HG03097 (cell line): ENCODE results near the gene MOB4.
"Not testable (repeated sequence)": the region's sequence is repeated elsewhere in the genome, so short reads cannot be mapped to it uniquely, and the experiment has no call there.

Source experiments
- ATAC-seq: cut with Tn5 transposase; IDR thresholded peaks from one replicate; pipeline ENCODE4 v1.9.1; 2021; ENCODE audit not compliant: unreplicated experiment, low FRiP score

MOB4 gene

DNA sequence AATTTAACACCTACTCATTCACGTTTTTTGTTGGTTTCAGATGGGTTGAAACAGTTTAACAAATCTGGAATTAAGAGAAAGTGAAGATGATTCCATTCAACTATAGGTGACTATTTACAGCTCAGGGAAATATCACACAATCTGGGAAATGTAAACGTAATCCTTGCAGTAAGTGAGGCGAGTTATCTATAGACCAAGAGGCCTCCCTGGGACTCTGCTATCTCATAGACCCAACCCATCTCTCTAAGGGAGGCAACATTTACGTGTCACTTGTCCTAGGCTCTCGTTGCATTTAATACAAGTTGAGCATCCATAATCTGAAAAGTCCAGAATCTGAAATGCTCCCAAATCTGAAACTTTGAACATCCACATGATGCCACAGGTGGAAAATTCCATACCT is 2.0 kb upstream of the MOB4 start:
- no peak for ATAC-seq

DNA sequence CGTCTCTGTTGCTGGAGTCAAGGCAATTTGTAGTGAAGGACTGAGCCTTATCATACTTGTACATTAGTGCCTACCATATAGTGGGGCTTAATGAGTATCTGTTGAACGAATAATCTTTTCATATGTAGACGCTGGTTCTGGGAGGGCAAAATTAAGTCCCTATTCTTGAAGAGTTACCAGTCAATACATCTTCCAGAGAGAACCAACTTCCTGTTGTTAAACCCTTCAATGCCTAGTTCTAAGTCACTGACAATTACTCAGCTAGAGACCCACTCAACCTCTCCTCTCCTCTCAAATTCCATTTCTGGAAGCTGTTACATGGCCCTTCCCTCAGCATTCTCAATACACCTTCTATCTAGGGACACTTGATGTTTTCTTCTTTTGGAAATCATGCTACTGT is 1.1 kb upstream of the MOB4 start:
- ATAC-seq: no peak

DNA sequence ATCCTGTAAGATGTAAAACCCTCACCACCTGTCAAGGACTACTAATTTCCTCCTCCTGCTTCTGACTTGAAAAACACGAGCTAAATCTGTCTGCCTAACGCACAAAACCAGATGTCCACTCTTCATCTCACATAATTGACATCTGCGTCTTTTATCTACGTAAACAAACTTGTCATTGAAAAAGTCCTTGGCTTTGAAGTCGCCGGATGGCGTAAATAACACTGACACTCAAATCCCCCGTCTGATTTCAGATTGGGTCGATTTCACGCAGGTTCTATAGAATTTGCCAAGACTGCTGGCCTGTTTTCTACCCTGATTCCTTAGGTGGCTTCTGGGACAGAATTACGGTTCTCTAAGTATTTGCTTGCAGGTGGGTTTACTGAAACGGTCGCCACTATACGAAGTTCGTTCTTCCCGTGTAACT is 539 bp upstream of the MOB4 start:
- ATAC-seq: no peak

DNA sequence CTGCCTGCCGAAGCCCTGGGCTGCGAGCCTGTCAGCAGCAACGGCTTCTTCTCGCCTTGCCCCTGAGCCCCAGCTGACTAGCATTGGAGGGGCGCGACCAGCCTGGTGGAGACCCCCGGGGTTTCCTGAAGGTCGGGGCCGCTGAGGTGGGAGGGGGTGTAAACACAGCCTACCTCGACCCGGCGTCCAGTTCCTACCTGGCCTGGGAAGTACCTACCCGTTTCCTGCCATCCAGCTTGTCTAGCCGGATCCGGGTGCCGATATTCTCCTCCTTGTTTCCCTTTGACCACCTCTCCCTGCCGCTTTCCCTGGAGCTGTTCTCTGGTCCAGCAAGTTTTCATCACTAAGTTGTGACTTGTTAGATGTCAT is 511 bp downstream of the MOB4 start:
- ATAC-seq: peak; percentile 15

DNA sequence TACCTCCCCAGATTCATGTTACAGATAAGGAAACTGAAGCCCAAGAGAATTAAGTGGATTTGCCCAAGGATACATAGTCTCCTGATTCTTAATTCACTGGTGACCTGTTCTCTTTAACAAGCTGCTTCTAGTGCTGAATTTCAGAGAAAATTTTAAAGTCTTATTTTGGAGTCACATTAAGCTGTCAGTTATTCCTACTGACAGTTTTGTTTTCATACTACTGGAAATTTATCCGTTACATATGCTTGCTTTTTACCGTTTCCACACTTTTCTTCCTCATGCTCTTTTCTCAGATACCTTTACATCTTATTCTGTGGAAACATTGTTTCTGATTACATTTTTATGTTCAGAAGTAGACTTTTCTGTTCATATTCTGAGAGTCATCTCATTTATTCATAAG is 1.3 kb downstream of the MOB4 start:
- no peak for ATAC-seq

DNA sequence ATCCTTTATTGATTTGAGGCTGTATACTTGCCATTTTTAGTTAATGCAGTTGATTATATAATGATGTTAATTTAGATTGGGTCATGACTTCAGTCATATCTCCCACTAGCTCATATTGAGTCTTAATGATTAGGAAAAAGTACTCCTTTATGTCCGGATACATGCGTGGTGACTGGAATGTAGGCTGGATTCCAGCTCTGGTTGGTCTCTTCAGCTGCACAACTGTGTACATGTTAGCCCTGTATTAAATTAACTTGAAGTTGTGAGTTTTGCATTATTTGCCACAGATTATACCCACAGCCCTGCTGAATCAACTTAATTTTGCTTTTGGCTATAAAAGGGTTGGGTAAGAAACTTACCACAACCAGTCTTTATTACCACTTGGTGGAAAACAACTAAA is 22.5 kb downstream of the MOB4 start:
- no peak for ATAC-seq

DNA sequence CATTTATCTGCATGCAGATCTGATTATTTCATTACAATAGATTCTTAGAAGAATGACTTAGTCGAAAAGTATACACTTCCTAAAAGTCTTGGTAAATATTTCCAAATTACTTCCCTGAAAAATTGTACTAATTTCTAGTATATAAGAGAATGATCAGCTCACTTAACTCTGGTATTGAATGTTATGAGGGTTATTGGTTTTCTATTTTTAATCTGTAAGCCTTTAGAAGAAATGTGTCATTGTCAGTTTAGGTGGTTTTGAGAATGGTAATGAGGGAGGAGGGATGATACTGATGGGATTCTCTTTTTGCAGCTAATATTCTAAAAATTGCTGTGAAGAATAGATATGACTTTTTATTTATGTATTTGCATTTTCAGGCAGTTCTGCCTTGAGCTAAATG is 23.9 kb downstream of the MOB4 start:
- ATAC-seq: no peak

DNA sequence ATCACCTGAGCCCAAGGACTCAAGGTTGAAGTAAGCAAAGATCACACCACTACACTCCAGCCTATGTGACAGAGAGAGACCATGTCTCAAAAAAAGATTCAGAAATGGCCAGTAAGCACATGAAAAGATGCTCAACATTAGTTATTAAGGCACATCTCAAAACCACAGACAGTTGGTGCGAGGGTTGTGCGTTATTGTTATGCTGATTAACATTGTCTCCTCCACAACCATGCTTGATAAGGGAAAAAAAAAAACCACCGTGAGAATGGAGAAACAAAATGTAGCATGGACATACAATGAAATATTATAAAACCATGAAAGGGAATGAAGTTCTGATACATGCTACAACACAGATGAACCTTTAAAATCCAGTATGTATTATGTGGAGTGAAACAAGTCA is 27.3 kb downstream of the MOB4 start:
- ATAC-seq: no peak

DNA sequence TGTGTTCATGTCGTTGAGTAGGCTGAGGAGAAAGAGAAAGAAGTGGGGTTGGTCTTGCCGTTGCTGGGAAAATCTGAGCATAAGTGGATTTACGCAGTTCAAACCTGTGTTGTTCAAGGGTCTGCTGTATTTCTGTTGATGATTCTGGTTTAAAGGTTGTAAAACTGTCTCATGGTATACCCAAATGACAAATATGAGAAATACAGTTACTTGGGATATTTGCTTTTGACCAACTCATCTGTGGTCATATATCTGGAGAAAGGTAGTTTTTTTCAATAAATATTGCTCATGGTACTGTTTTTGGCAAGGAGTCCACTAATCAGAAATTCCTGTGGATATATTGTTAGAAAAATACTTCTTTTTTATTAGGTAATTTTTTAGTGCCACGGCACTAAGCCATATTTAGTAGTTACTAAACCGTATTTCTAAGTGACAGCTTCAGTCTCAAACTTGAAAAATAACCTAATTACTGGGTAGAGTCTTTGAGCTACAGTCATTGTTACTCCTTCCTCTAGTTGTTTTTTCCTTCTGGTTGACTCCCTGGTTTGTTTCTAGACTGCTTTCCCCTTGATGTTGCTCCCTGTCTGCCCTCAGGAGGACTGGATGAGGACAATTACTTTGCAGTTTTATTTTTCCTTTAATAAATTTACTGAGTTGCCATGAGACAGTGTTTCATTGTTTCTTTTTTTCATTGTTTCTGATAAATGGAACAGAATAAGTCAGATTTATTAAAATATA is 31.5 kb downstream of the MOB4 start:
- ATAC-seq: no peak

DNA sequence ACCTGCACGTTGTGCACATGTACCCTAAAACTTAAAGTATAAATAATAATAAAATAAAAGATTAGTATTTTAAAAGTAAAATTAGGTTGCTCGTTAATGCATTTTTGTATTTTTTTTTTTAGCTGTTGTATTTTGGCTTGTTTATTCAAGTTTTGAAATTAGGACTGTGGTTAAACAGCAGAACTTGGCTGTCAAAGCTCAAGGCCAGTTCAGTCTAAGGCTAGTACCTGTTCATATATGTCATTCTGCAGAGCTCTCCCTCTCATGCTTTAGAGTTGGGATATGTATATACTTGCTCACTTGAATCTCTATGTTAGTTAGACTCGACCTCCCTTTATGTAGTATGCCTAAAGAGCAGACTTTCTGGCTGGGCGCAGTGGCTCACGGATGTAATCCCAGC is 32.7 kb downstream of the MOB4 start:
- no peak for ATAC-seq

DNA sequence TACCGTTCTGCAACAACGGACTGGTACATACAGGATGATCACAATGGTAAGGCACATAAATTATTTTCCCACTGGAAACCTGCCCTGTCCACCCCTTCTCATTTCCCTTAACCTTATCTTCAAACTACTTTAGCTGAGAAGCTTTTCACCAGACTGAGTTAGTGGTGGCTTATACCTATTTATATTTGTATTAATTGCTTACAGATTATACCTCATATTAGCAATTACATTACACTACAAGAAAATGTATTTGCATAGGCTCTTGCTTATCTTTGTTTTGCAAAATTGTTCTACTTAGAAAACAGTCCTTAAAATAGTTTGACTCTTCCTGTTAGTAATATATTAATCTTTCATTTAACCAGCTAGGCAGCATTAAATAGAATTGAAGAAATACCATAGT is 35.4 kb downstream of the MOB4 start:
- ATAC-seq: not testable (repeated sequence)

DNA sequence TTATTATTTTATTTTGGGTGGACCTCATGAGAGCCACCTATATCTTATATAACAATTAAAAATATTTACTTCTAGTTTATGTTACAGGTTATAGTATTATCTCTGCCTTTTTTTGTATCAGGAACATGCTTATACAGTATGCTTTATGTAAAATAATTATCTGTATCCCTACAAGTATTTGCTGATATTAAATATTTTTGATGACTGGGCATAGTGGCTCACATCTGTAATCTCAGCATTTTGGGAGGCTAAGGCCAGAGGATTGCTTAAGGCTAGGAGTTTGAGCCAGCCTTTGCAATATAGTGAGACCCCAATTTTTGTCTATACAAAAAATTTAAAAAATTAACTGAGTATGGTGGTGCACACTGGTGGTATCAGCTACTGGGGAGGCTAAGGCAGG is 39.6 kb downstream of the MOB4 start:
- no peak for ATAC-seq

DNA sequence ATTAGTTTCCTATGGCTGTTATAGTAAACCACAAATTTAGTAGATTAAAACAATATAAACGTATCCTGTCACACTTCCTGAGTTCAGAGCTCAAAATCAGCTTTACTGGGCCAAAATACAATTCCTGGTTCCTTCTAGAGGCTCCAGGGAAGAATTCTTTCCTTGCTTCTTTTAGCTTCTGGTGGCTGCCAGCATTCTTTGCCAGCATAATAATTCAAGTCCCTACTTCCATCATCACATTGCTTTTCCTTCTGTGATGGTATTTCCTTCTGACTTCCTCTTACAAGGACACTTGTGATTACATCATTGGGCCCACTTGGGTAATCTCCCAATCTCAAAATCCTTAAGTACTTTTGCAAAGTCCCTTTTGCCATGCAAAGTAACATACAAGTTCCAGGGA is 40.6 kb downstream of the MOB4 start:
- no peak for ATAC-seq

DNA sequence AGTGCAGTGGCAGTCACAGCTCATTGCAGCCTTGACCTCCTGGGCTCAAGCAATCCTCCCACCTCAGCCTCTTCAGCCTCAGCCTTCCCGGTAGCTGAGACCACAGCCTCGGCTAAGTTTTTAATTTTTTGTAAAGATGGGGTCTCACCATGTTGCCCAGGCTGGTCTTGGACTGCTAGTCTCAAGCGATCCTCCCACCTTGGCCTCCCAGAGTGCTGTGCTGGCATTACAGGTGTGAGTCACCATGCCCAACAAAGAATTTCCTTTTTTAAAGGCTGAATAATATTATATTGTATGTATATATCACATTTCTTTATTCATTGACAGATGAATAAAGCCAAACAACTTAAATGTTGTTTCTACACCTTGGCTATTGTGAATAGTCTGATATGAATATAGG is 42.5 kb downstream of the MOB4 start:
- ATAC-seq: no peak

DNA sequence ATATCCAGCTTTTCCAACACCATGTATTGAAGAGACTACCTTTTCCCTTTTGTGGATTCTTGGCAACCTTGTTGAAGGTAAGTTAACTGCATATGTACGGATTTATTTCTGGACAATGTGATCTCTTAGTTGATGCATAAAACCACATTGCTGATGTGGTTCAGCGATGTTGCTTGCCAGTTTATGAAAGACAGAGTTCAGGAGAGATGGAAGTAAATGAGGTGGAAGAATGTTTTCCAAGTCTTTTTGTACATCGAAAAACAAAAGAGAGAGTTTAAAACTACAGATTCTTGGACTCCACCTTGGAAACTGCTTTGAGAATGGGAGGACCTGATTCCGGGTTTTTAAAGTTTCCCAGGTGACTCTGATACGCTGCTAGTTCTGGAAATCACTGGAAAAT is 43.8 kb downstream of the MOB4 start:
- no peak for ATAC-seq

DNA sequence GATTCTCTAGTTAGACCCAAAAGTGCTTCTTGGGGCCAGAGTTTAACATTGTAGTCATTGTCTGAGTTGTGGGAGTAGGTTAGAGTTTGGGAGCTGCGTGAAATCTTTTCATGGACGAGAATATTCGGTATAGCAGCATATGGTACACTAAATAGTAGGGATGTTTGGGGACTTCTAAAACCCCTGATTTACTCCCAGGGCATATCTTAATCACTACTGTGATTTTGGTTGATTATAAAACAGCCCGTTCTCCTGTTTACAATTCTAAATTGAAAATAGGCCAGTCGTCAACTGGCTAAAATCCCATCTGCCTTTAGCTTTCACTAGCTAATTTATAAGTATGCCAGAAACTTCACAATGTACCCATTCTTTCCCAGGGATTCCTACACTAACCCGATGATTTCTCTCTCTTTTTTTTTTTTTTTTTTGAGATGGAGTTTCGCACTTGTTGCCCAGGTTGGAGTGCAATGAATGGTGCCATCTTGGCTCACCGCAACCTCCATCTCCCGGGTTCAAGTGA is 44.3 kb downstream of the MOB4 start:
- no peak for ATAC-seq

DNA sequence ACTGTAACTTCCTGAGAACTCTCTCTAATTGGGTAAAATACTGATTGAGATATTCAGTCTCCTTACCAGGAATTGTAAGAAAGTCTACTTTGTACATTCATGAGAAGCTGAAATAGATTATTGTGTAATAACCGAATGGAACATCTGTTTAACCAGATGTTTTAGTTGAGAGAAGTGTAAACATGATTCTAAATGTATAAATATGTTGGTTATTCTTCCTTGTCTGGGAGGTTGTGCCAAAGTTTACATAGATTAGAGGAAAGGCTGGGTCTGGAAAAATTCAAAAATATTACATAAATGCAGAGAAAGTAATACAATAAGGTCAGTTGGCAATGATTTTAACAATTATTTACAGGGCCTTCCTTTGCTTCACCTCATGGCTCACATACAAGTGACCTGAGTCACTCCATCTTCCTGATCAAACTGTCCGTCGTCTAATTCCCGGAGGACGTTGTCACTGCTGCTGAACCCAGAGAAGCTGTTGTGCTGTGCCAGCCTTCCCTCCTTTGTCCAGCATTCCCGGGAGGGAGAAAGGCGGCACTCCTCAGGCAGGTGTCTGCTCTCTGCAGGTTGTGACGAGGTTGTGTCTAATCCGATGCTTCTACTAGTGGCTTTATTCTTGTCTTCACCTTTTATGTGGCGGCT is 55.9 kb downstream of the MOB4 start:
- no peak for ATAC-seq

DNA sequence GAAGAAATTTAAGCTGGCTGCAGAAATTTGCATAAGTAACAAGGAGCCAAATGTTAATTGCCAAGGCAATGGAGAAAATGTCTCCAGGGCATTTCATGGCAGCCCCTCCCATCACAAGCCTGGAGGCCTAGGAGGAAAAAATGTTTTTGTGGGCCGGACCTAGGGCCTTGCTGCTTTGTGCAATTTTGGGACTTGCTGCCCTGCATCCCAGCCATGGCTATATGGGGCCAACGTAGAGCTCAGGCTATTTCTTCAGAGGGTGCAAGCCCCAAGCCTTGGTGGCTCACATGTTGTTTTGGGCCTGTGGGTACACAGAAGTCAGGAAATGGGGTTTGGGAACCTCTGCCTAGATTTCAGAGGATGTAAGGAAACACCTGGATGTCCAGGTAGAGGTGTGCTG is 57.7 kb downstream of the MOB4 start:
- no peak for ATAC-seq

DNA sequence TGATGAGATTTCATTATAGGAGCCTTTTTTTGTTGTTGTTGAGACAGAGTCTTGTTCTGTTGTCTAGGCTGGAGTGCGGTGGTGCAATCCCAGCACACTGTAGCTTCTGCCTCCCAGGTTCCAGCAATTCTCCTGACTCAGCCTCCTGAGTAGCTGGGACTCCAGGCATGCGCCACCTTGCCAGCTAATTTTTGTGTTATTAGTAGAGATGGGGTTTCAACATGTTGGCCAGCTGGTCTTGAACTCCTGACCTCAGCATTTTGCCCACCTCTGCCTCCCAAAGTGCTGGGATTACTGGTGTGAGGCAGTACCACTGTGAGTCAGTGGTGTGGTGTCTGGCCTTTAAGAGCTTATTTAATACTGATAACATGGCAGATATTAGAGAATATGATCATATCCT is 60.1 kb downstream of the MOB4 start:
- no peak for ATAC-seq

DNA sequence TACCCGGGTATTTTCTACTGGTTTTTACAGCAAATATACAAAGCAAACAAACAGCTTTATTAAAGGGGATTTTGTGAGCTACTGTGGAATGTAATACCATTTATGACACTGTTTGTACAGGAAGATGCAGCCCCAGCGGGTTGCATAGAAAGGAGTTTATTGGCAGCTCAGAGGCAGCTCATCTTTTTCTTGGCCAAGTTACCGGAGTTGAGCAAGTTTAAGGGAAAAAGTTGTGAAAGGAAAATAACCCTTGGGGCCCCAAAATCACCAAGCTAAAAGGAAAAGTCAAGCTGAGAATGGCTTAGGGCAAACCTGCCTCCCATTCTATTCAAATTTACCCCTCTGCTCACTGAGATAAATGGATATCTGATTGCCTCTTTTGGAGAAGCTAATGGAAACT is 60.8 kb downstream of the MOB4 start:
- ATAC-seq: no peak

DNA sequence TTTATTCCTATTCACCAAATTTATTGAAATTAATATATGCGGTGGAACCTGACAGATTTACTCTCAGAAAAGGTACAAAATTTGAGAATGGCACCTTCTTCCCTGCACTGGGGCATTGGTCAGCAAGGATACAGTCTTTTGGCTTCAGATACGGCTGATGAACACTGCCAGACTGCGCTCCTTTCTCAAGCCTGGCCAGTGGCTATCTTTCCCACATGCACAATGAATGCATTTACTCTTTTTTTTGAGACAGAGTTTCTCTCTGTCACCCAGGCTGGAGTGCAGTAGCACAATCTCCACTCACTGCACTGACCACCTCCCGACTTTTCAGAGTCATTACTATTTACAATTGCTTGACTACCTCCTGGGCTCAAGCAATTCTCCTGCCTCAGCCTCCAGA is 61.6 kb downstream of the MOB4 start:
- no peak for ATAC-seq

DNA sequence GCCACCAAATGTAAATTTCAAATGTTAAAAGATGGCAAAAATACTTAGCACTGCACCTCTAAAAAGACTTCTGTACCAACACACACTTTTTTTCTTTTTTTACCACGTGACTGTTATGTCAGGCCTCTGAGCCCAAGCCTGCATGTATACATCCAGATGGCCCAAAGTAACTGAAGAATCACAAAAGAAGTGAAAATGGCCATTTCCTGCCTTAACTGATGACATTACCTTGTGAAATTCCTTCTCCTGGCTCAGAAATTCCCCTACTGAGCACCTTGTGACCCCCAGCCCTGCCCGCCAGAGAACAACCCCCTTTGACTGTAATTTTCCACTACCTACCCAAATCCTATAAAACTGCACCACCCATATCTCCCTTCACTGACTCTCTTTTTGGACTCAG is 62.4 kb downstream of the MOB4 start:
- ATAC-seq: not testable (repeated sequence)
